IPS DF 4.7 (cell line): ENCODE results near the gene GPR158.
"Not testable (repeated sequence)": the region's sequence is repeated elsewhere in the genome, so short reads cannot be mapped to it uniquely, and the experiment has no call there.

Experiments
- DNase-seq: peaks from one replicate; pipeline ENCODE4 v3.0.0-alpha.2; 2013; ENCODE audit warnings: low spot score; ENCODE audit errors: extremely low read depth

The GPR158 gene

DNA sequence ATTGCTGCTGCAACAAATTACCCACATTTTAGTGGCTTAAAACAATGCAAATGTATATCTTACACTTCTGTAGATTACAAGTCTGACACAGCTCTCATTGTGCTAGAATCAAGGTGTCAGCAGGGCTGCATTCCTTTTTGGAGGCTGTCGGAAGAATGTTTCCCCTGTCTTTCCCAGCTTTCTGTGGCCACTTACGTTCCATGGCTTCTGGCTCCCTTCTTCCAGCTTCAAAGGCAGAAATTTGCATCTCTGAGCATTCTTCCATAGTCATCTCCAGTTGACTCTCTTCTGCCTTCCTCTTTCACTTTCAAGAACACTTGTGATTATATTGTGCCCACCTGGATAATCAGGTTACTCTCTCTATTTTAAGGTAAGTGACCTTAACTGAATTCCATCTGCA lies 125.3 kb downstream of the GPR158 start:
- no peak for DNase-seq

DNA sequence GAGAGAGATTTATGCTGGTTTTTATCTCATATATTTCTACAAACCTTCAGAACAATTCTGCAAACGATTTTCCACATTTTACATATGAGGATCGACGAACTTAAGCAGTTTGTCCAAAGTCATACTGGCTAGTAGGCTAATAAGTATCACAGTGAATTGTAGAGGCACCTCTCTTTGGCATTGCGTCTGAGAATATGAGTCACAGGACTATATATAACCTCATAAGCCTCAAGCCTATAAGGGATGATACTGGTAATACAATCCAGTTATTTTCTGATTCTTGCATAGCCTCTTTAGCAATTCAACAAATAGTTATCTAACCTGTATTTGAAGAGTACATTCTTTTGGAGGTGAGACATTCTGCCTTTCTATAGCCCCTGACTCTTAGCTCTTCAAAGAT lies 129.8 kb downstream of the GPR158 start:
- DNase-seq: no peak

DNA sequence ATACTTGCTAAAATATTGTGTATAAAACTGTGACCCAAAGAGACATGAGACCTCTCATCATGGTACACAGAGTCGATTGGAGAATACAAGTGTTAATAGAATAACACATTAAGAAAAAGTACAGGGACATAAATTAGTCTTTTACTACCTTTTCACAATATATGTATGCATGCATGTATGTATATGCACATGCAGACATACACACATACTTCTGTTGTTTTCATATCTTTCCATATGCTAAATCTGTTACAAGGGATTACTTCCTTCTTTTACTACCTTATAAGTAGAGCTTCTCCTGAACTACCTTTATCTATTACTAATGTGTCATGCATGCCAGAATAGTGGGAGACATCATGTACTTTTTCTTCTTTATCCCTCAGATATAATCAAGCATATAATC lies 131.6 kb downstream of the GPR158 start:
- DNase-seq: no peak

DNA sequence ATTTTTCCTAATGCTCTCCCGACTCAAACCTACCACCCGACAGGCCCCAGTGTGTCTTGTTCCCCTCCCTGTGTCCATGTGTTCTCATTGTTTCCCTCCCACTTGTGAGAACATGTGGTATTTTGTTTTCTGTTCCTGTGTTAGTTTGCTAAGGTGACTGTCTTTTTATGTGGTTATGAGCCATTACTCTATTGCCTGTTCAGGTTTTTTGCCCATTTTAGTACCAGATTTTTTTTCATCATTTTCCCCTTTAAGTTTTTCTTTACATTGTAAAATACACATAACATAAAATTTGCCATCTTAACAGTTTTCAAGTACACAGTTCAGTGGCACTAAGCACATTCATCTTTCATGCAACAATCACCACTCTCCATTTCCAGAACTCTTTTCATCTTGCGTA lies 133.5 kb downstream of the GPR158 start:
- no peak for DNase-seq

DNA sequence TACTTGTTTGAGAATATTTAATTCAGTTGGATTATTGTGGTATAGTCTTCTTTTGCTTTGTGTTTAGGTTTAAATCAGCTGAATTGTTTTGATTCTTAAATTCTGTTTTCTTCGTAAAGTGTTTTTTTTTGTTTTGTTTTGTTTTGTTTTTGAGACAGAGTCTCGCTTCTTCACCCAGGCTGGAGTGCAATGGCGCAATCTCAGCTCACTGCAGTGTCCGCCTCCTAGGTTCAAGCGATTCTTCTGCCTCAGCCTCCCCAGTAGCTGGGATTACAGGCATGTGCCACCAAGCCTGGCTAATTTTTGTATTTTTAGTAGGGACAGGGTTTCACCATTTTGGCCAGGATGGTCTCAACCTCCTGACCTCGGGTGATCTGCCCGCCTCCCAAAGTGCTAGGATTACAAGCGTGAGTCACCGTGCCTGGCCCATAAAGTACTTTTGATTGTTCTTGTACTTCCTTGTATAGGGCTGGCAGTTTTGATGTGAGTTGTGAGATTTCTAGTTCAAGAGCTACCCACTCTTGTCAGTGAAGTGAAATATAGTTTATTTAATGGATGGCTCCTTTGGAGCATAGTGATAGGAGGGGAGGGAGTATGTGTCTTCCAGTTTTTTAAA lies 142.9 kb downstream of the GPR158 start:
- DNase-seq: not testable (repeated sequence)

DNA sequence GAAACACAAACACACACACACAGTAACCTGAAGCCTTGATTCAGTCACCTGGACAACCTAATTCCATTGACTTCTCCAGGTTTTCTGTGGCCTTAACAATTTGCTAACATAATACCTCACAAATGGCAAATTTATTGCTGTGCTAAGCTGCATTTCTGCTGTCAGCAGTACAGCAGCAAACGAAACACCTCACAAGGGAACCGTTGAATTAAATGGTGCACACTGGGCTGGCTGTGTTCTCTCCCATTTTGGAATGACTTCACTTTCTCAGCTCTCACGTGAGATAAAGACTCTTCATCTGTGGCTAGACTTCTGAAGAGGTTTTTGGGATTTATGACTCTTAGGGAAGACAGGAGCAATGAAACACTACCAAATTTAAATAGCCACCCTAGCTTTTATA lies 152.5 kb downstream of the GPR158 start:
- no peak for DNase-seq

DNA sequence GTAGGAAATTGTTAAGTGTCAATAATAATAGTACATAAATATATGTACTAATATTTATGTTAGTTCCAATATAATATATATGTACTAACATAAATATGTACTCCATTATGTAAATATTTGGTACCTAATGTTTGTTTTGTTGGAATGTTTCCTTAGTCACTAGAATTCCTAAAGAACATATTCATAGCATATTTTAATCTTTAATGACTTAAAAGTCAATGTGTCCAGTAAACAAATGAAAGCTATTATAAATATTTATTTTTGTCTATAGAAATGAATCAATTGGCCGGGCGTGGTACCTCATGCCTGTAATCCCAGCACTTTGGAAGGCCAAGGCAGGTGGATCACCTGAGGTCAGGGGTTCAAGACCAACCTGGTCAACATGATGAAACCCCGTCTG lies 153.6 kb downstream of the GPR158 start:
- no peak for DNase-seq

DNA sequence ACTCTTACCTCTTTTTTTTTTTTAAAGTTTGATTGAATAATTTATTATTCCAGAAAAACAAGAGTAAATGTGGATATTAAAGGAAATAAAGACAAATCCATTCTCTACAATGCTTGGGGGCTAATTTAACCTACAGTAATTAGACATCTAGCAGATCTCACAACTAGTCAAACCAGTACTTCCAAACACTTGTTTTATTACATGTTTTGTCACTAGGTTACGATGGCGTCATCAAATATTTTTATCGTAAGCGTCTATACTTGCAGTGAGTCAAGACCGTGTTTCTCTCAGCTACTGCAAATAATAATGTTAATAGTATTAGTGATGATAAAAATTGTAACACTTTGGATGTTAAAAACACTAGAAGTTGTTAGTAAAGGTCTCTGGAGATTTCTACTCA lies 154.8 kb downstream of the GPR158 start:
- not testable (repeated sequence) for DNase-seq

DNA sequence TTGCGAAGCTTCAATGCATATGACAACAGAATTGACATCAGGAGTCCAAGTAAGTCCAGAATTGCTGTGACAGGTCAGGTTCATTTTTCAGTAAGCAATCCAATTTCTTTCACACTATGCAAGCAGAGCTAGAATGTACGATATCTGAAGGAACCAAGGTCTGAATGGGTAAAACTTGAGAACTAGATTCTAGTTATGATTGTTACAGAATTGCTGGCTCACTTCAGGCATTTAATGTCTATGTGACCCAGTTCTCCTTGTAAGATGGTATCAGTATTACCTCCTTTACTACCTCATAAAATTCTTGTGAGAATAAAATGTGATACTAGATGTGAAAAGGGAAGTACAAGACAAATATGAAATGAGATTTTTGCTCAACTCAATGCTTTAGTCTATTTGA lies 159.6 kb downstream of the GPR158 start:
- no peak for DNase-seq

DNA sequence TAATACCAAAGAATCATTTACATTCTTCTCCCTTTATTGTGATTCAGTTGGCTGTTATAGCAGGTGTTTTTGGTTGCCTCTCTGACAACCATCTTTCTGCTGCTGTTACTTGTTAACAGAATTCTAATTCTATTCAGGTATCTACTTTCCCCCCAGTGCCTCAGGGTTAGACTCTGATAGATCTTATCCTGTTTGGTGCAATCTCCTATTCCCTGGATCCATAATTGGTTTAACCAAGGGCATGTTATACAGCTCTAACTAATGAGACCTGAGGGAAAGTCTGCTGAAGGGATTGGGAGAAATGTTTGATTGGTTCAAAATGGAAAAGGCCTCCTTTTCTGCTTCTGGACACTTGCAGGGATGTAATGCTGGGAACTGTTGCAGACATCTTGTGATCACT lies 161.5 kb downstream of the GPR158 start:
- DNase-seq: no peak

DNA sequence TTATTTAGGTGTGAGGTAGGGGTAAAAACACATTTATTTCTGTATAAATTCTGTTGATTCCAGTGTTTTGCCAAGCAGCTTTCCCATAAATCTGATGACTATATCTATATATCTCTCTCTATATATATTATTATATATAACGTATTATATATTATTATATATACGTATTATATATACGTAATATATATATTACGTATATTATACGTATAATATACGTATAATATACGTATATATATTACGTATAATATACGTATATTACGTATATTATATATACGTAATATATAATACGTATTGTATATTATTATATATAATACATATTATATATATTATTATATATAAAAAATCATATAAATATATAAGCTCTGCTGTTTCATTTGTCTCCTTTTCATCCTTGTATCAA lies 163.5 kb downstream of the GPR158 start:
- no peak for DNase-seq

DNA sequence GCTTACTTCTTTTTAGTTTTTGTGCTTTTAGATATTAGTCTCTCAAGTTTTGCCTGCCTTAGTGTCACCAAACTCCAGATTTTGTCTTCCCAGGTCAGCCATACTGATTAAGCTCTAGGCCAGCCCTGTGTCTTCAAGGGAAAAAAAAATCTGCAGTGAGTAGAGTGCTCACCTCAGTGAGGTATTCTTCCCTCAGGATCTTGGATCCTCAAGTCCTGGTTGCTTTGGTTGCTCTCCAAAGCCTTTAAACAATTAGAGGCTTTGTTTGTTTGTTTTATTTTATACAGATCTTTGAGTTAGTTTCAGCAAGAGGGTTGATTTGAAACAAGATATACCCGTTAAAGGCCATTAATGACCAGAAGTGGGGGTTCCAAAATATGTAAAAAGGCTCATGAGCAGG lies 165.2 kb downstream of the GPR158 start:
- DNase-seq: no peak

DNA sequence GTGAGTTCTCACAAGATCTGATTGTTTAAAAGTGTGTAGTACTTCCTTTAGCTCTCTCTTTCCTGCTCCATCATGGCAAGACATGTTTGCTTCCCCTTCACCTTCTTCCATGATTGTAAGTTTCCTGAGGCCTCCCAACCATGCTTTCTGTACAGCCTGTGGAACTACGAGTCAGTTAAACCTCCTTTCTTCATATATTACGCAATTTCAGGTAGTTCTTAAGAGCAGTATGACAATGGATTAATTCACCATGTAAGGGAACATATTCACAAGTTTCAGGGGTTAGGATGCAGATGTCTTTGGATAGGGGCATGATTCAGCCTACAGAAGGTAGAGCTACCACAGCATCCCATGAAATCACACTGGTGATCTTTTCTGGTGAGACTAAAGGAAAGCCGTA lies 174.7 kb downstream of the GPR158 start:
- no peak for DNase-seq

DNA sequence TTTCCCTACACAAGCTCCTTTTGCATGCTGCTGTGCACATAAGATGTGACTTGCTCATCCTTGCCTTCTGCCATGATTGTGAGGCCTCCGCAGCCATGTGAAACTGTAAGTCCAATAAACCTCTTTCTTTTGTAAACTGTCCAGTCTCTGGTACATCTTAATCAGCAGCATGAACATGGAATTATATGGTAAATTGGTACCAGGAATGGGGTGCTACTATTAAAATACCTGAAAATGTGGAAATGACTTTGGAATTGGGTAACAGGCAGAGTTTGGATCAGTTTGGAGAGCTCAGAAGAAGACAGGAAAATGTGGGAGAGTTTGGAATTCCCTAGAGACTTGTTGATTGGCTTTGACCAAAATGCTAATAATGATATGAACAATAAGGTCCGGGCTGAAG lies 181.8 kb downstream of the GPR158 start:
- DNase-seq: no peak

DNA sequence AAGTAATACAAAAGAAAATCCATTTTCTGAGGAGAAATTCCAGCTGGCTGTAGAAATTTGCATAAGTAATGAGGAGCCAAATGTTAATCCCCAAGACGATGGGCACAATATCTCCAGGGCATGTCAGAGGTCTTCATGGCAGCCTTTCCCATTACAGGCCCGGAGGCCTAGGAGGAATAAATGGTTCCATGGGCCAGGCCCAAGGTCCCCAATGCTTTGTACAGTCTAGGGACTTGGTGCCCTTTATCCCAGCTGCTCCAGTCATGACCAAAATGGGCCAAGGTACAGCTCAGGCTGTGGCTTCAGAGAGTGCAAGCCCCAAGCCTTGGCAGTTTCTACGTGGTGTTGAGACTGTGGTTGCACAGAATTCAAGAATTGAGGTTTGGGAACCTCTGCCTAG lies 182.5 kb downstream of the GPR158 start:
- DNase-seq: no peak

DNA sequence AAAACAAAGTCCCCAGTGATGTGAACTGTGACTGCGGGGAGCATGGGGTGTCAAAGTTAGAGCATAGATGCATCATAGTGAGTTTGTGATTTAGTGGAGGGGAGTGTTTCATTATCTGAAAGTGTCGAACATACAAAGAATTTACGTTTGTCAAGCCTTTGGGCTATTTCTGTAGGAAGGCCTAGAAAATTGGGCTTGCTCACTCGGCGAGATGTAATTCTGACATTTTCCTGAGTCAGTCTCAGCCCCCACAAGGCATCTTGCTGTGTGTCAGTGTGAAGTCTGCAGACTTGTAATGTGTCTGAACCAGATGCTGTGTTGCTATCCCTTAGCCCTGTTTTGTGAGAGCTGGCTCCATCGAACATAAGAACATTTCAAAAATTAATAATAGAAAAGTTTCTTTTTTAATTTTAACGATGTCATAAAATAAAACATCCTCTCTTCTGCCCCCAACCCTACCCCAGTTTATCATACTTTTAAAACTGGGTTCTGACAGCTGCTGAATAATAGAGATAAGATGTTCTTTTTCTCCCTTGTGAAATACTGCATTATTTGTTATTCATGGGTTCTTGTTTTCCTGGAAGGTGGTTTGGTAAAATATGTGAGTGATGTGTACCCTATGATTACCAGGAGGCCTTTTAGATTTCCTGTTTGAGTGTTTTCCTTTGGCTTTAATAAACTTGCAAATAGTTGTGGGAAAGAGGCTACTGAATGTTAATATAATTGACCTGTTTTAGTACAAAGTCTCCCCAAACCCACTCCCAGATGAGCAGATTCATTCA lies 207.4 kb downstream of the GPR158 start:
- no peak for DNase-seq

DNA sequence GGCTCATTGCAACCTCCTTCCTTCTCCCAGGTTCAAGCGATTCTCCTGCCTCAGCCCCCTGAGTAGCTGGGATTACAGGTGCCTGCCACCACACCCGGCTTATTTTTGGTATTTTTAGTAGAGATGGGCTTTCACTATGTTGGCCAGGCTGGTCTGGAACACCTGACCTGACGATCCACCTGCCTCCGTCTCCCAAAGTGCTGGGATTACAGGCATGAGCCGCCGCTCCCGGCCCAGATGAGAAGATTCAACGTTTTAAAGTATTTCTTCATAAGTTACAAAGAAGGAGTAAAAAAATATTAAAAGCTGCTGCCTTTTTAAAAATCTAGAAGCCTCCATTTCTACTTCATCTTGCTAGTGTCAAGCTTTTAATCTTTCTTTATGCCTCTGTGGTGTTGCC lies 208.1 kb downstream of the GPR158 start:
- DNase-seq: not testable (repeated sequence)

DNA sequence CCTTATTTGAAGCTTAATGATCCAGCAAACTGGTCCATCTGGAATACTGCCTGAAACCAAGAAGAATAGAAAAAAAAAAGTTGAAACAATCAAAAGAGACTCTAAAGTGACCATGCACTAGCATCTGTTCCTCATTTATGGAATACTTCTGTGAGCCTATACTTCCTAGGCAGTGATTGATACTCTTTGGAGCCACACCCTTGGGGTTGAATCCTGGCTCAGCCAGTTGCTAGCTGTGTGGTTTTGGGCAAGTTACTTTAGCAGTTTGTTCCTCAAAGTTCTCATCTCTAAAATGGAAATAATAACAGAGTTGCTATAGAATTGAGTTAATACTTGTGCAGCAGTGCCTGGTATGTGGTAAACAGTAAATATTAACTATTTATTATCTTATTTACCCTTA lies 208.9 kb downstream of the GPR158 start:
- DNase-seq: no peak

DNA sequence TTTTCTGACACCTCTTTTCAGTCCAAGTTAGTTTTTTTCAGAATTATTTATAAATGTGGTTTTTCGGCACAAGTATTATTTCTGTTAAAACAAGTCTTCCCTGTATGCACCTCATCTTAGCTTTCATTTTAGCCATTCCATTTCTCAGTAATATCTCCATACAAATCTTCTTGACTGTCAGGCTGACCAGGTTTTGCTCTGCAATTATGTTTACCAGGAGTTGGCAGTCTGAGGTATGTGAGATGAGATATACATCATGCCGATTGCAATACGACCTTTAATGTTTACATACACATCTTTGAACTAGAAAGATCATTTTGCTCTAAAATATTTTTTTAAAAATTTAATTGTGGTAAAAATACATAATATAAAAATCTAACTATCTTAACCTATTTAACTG lies 209.8 kb downstream of the GPR158 start:
- no peak for DNase-seq

DNA sequence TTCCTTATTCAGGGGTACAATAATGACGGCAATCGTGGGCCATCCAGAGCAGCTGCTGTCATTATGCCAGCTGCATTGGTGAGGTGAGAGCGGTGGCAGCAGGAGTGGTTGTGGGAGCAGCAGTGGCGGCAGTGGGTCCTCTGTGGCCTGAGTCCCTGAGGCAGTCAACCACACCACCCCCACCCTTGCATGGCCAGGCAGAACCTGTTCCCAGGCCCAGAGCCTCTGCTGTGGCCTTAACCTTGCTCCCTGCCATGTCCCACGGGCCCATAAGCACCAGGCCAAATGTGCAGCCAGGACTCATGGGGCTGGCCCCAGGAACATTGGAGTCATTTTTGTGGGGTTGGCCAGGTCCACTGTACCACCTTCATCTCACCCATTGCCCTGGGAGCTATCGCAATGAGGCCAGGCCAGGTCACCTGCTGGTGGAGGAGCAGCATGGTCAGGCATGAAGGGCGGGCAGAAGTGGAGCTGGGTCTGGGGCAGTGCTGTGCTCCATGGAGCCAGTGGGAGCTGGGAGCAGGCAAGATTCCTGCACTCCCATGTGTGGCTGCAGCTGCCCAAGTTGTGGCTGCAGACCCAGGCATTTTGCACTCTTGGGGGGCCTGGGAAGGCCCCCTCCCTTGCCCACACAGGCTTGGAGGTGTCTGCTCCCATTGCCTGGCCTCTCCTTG lies 213.5 kb downstream of the GPR158 start:
- no peak for DNase-seq

DNA sequence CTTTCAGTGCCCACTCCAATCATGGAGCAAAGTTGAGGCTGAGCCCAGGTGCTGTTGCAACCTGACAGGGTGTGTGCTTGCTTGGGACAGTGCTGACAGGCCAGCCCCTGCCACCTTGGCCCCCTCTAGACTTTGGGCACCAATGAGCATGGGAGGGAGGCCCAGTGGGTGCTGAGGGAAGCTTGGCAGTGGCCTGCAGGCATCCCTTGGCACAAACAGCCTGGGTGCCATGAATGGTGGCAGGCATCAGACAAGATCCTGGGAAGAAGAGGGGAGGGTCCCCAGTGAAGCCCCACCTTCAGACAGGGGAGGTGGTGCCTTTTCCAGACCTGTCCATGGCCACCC lies 214.0 kb downstream of the GPR158 start:
- no peak for DNase-seq

DNA sequence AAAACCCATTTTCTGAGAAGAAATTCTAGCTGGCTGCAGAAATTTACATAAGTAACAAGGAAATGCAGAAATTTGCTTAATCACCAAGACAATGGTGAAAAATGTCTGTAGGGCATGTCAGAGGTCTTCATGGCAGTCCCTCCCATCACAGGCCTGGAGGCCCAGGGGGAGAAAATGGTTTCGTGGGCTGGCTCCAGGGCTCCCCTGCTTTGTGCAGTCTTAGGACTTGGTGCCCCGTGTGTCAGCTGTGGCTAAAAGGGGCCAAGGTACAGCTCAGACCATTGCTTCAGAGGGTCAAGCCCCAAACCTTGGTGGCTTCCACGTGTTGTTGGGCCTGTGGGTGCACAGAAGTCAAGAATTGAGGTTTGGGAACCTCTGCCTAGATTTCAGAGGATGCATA lies 215.9 kb downstream of the GPR158 start:
- DNase-seq: no peak

DNA sequence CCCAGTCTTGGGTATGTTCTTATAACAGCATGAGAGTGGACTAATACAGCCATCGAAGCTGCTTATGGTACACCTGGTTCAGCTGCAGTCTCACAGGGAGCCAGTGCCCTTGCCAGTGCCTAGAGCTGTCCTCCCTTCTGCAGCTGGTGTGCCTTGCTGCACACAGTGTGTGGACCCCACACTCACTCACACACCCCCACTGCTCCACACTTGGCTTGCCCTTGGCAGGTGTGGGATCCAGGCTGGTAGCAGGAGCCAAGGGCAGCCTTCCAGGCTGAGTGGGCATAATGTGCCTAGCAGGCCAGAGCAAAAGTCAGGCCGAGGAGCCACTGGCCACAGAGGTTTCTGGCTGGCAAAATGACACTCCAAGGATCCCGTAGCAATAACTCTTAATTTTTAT lies 217.3 kb downstream of the GPR158 start:
- no peak for DNase-seq
